Stimulated activated CD8-positive, alpha-beta memory T cell treated with anti-CD3 and anti-CD28 coated beads, Interleukin-2, amount 100 ng/mL, for 48 hours (primary cell): ENCODE data around the gene HESX1.

Source experiments
- DNase-seq, 2 donors: peaks; one replicate each; pipeline ENCODE4 v3.0.0-alpha.2; 2020; ENCODE audit warnings: low read depth in 2 of 2

Gene HESX1

GRCh38 chr3:57168151-57168550 is 31.6 kb downstream of the HESX1 start:
- DNase-seq = no peak

GRCh38 chr3:57166660-57167059 is 33.1 kb downstream of the HESX1 start:
- DNase-seq = no peak

GRCh38 chr3:57165641-57166040 is 34.1 kb downstream of the HESX1 start:
- DNase-seq = no peak

GRCh38 chr3:57164657-57165573 is 34.9 kb downstream of the HESX1 start, which contains the start of gene IL17RD:
Gene IL17RD, minus strand, starts transcription at chr3:57165353. Its CDS starts 67 bp downstream, at chr3:57165286.
- DNase-seq = peak; percentile 62 to 67

- DNase-seq = peak; percentile 7 to 22
Observed at GRCh38 chr3:57164217-57164656, 35.5 kb downstream of the HESX1 start.

GRCh38 chr3:57163751-57164150 is 36.0 kb downstream of the HESX1 start:
- no peak for DNase-seq

GRCh38 chr3:57161915-57162314 is 37.9 kb downstream of the HESX1 start:
- DNase-seq = no peak

- no peak for DNase-seq
Observed at GRCh38 chr3:57160765-57161538, 38.8 kb downstream of the HESX1 start.

GRCh38 chr3:57160076-57160764 is 39.6 kb downstream of the HESX1 start:
- DNase-seq = no peak

GRCh38 chr3:57158813-57159738 is 40.7 kb downstream of the HESX1 start:
- no peak for DNase-seq

GRCh38 chr3:57158325-57158724 is 41.5 kb downstream of the HESX1 start:
- no peak for DNase-seq

- no peak for DNase-seq
Observed at GRCh38 chr3:57157545-57157944, 42.2 kb downstream of the HESX1 start.

- no peak for DNase-seq
Observed at GRCh38 chr3:57155310-57155643, 44.5 kb downstream of the HESX1 start.

GRCh38 chr3:57154470-57155309 is 45.1 kb downstream of the HESX1 start:
- no peak for DNase-seq

GRCh38 chr3:57152151-57153143 is 47.3 kb downstream of the HESX1 start:
- no peak for DNase-seq

GRCh38 chr3:57151749-57152148 is 48.0 kb downstream of the HESX1 start:
- no peak for DNase-seq

- DNase-seq = no peak
Observed at GRCh38 chr3:57151021-57151449, 48.7 kb downstream of the HESX1 start.

- no peak for DNase-seq
Observed at GRCh38 chr3:57150113-57150581, 49.6 kb downstream of the HESX1 start.
